GM18951 (cell line): ENCODE measurements around the gene PARP2.
A peak's percentile ranks its signal among the peaks of the same experiment; 100 is the strongest.

Experiments
- POLR2A ChIP-seq: IDR thresholded peaks from 4 replicates; pipeline ENCODE4 v1.6.1; 2011; ENCODE audit warnings: mild to moderate bottlenecking; ENCODE audit not compliant: insufficient read length, insufficient read depth; ENCODE audit errors: extremely low read depth
- in situ Hi-C: fragments of 300-500 bp; cut with MboI; formaldehyde crosslinking; loops from one replicate; pipeline ENCODE4 v1.12.0; 2022; ENCODE audit warnings: low sequenced_read_pairs, mixed read lengths, inconsistent platforms; ENCODE audit not compliant: unreplicated experiment

The PARP2 gene

GRCh38 chr14:20343092-20343861 is at the start of gene PARP2:
PARP2 (plus strand) TSS chr14:20343635; CDS start chr14:20343642, 7 bp downstream.
- in situ Hi-C loops: no loop called here
- peak; percentile 99 for TF ChIP-seq POLR2A

GRCh38 chr14:20294636-20295035 is 48.8 kb upstream of the PARP2 start:
- in situ Hi-C loops: no loop called here
- TF ChIP-seq POLR2A: no peak

- TF ChIP-seq POLR2A: no peak
- in situ Hi-C loops: no loop called here
Measured at GRCh38 chr14:20295067-20295466, 48.4 kb upstream of the PARP2 start.

GRCh38 chr14:20302042-20302755 is 41.2 kb upstream of the PARP2 start:
- in situ Hi-C loops: no loop called here
- no peak for TF ChIP-seq POLR2A

- in situ Hi-C loops: no loop called here
- peak; percentile 56 for TF ChIP-seq POLR2A
Measured at GRCh38 chr14:20305265-20306078, 38.0 kb upstream of the PARP2 start, which contains the start of gene TTC5. TTC5 (minus strand) TSS chr14:20305951; CDS start chr14:20305937, 14 bp downstream.

GRCh38 chr14:20306079-20306423 is 37.4 kb upstream of the PARP2 start:
- TF ChIP-seq POLR2A: no peak
- in situ Hi-C loops: no loop called here

- in situ Hi-C loops: no loop called here
- TF ChIP-seq POLR2A: no peak
Measured at GRCh38 chr14:20314026-20314425, 29.4 kb upstream of the PARP2 start.

GRCh38 chr14:20317720-20318119 is 25.7 kb upstream of the PARP2 start:
- TF ChIP-seq POLR2A: no peak
- in situ Hi-C loops: no loop called here

GRCh38 chr14:20327005-20327869 is 16.2 kb upstream of the PARP2 start:
- TF ChIP-seq POLR2A: no peak

GRCh38 chr14:20328705-20329104 is 14.7 kb upstream of the PARP2 start:
- TF ChIP-seq POLR2A: no peak
- in situ Hi-C loops: no loop called here

More at GRCh38 chr14:20327005-20327869, 16.2 kb upstream of the PARP2 start:
- in situ Hi-C loops: no loop called here

GRCh38 chr14:20329355-20329754 is 14.1 kb upstream of the PARP2 start:
- in situ Hi-C loops: no loop called here
- TF ChIP-seq POLR2A: no peak

- in situ Hi-C loops: loop anchor here (5.0 to 10.0 kb wide), 2 partner anchors 281 to 354 kb away; partner anchors contain the start of genes ANG and RNASE4
- TF ChIP-seq POLR2A: no peak
Measured at GRCh38 chr14:20331053-20331613, 12.3 kb upstream of the PARP2 start.
